SJSA1 (cell line): Measurements from ENCODE around the gene EVI2A. TPM values are rescaled to one million over a fixed set of nuclear protein-coding genes. Genes with fewer than 3 reads are reported as not detected.
"Not testable (repeated sequence)": the region's sequence is repeated elsewhere in the genome, so short reads cannot be mapped to it uniquely, and the experiment has no call there.

Source experiments
- DNase-seq, 2 experiments: peaks; one replicate each; pipeline ENCODE4 v3.0.0-alpha.2; 2015 to 2020; ENCODE audit warnings: low spot score in 2 of 2, low read depth in 1 of 2
- H3K27ac ChIP-seq: fragments of 250-450 bp; sonication (Bioruptor Pico); 2 replicates; pipeline ENCODE4 v1.5.1; 2020; ENCODE audit warnings: mild to moderate bottlenecking, moderate library complexity
- H3K27me3 ChIP-seq: fragments of 250-450 bp; sonication (Bioruptor Pico); replicated peaks from 2 replicates; pipeline ENCODE4 v1.5.1; 2020; ENCODE audit warnings: mild to moderate bottlenecking, moderate library complexity
- H3K36me3 ChIP-seq: fragments of 250-450 bp; sonication (Bioruptor Pico); 2 replicates; pipeline ENCODE4 v1.5.1; 2020; ENCODE audit warnings: mild to moderate bottlenecking
- H3K4me1 ChIP-seq: fragments of 250-450 bp; sonication (Bioruptor Pico); replicated peaks from 2 replicates; pipeline ENCODE4 v1.6.1; 2021; ENCODE audit warnings: mild to moderate bottlenecking
- H3K4me3 ChIP-seq: fragments of 250-450 bp; sonication (Bioruptor Pico); 2 replicates; pipeline ENCODE4 v1.5.1; 2020; ENCODE audit warnings: mild to moderate bottlenecking
- H3K9me3 ChIP-seq: fragments of 250-450 bp; sonication (Bioruptor Pico); replicated peaks from 2 replicates; pipeline ENCODE4 v1.5.1; 2020; ENCODE audit warnings: mild to moderate bottlenecking
- total RNA-seq: library from RNA; depleted of rRNA; stranded (reverse); fragments of >200 nt; shearing (Covaris generic); gene quantifications from 2 replicates; pipeline ENCODE4 v1.2.3, GENCODE V29; 2014

EVI2A gene
- total RNA-seq, 1 experiment from 2014 or later = 7.6 TPM

GRCh38 chr17:31308372-31309334 lies 12.8 kb downstream of the EVI2A start:
- no peaks in the 10 kb centered on the region for H3K9me3 ChIP-seq
- DNase-seq = no peak
- H3K27me3 ChIP-seq = no peaks in the 10 kb centered on the region
- no peak overlapping the region for H3K27ac ChIP-seq
- peaks cover 14% of the 10 kb centered on the region for H3K36me3 ChIP-seq
- no peak overlapping the region for H3K4me3 ChIP-seq
- H3K4me1 ChIP-seq = peaks cover 5% of the 10 kb centered on the region

DNA sequence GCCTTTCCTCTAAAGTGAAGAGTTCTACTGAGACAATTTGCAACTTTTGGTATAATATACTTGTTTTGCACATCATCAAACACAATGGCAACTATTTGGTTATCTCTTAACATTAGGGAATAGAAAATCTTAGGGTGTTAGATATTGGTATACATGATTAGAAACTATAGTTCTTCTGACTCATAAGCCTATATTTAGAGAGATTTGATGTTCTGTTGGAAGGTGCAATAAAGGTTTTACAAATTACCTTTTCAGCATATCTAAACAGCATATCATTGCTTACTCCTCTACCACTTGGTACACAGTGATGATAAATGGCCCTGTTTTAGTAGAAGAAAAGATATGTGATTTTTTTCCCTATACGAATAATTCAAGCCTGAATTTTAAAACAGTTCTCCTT lies 13.8 kb downstream of the EVI2A start:
- Histone ChIP-seq H3K27ac (no peak overlapping the region), H3K27me3 (no peaks in the 10 kb centered on the region), H3K4me1 (no peaks in the 10 kb centered on the region), H3K9me3 (no peaks in the 10 kb centered on the region), H3K36me3 (peaks cover 20% of the 10 kb centered on the region), H3K4me3 (no peak overlapping the region)
- DNase-seq = no peak

- Histone ChIP-seq H3K4me3 (no peak overlapping the region), H3K27me3 (no peaks in the 10 kb centered on the region), H3K36me3 (peaks cover 19% of the 10 kb centered on the region), H3K4me1 (no peaks in the 10 kb centered on the region), H3K27ac (no peak overlapping the region), H3K9me3 (no peaks in the 10 kb centered on the region)
- no peak for DNase-seq
Observed at GRCh38 chr17:31299624-31300023, 21.8 kb downstream of the EVI2A start.

DNA sequence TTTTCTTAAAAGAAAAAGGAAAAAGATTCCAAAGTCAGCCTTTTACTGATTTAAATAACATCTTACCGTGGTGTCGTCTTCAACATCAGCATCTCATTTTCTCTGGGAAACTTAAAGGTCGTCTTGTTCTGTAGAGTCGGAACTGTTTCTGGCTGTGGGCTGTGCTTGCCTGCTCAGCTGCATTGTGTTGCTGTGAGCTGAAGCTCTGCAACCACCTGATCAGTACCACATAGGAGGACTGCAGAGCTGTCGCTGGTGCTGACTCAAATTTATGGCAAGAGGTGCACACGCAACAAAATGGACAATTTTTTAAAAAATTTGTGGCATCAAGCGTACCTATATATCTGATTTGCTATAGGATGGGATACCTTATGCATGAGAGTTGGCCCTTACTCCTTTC lies 24.3 kb downstream of the EVI2A start, which contains the start of gene OMG:
Gene OMG (minus strand): TSS at position 150 of the 400 bp plus-strand sequence. CDS start 908 bp downstream, outside the sequence.
- Histone ChIP-seq H3K27me3 (no peaks in the 10 kb centered on the region), H3K4me1 (no peaks in the 10 kb centered on the region), H3K9me3 (no peaks in the 10 kb centered on the region), H3K4me3 (no peak within 1 kb of the TSS), H3K27ac (no peak within 1 kb of the TSS), H3K36me3 (peaks cover 14% of the 10 kb centered on the region; the same call in 1 of the 2 replicates)
- no peak for DNase-seq

- DNase-seq = no peak
- H3K27me3 ChIP-seq = no peaks in the 10 kb centered on the region
Observed at GRCh38 chr17:31296142-31296541, 25.3 kb downstream of the EVI2A start.

DNA sequence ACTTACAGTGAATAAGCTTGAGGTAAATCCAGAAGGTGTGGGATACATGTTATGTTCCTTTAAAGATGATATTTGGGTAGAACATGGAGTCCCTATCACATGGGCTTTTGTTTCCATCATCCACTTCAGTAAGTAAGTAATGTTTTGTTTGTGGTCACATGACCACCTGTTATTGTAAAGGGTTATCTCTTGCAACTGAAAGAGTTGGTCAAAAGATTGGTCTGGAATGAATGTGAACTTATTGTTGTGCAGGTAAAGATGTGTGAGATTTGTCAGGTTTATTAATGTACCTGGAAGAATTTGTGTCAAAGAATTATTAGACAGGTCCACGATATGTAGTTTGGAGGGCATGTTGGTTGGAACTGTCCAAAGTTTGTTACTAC lies 25.9 kb downstream of the EVI2A start:
- Histone ChIP-seq H3K27me3 (no peaks in the 10 kb centered on the region), H3K4me3 (no peak overlapping the region), H3K4me1 (peaks cover 5% of the 10 kb centered on the region; the same call in 1 of the 2 replicates), H3K27ac (no peak overlapping the region), H3K36me3 (peaks cover 22% of the 10 kb centered on the region), H3K9me3 (no peaks in the 10 kb centered on the region)
- no peak for DNase-seq

More at GRCh38 chr17:31296142-31296541, 25.3 kb downstream of the EVI2A start:
- Histone ChIP-seq H3K36me3 (peaks cover 22% of the 10 kb centered on the region), H3K4me1 (peaks cover 5% of the 10 kb centered on the region; the same call in 1 of the 2 replicates), H3K27ac (no peak overlapping the region), H3K9me3 (no peaks in the 10 kb centered on the region), H3K4me3 (no peak overlapping the region)

DNA sequence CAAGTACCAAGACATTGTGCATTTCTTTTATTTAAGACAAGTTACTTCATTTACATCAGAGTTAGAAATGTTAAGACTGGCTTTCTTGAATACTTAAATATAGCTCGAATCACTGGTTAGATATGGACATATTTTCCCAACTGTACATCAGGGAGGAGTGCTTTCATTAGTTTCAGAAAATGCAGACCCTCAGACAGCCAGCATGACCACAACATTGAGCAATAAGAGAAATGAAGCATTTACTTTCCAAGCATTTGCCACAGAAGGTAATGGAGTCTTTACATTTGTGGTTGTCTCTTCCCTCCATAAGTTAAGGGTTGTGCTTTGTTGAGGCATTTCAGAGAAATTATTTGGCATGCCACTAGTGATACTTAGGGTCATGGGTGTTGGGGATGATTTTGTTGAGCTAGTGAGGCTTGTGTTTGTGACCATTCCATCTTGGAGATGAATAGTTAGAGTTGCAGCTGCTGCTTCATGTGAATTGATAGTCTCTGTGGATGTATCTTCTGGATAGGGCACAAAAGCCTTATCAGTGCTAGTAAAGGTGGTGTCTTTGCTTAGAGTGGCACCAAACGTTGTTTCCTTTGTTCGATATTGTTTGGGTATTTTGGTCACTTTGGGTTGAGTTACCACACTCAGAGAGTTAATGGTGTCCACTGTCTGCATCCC lies 26.5 kb downstream of the EVI2A start:
- peaks cover 22% of the 10 kb centered on the region for H3K36me3 ChIP-seq
- no peak overlapping the region for H3K27ac ChIP-seq
- H3K9me3 ChIP-seq = no peaks in the 10 kb centered on the region
- H3K4me1 ChIP-seq = peaks cover 5% of the 10 kb centered on the region; the same call in 1 of the 2 replicates
- DNase-seq = no peak
- H3K27me3 ChIP-seq = no peaks in the 10 kb centered on the region
- no peak overlapping the region for H3K4me3 ChIP-seq

DNA sequence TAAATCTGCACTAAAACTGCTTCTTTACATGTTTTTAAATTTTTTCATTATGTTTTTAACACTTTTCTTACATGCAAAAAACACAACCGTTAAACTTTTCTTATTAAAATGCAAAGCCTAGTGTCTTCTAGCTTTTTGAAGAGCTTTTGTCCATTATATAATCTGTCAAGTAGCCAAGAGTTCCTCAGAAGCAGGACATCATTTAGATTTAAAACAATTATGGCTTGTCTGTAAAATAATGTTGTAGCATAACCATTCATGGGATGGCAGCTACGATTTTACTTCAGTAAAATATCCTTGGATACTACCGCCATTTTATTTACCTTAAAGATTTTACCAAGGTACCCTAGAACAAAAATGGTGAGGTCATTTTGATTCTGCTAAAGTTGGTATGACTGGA lies 27.2 kb downstream of the EVI2A start:
- no peak overlapping the region for H3K4me3 ChIP-seq
- peaks cover 5% of the 10 kb centered on the region; the same call in 1 of the 2 replicates for H3K4me1 ChIP-seq
- H3K27ac ChIP-seq = no peak overlapping the region
- H3K9me3 ChIP-seq = no peaks in the 10 kb centered on the region
- peaks cover 22% of the 10 kb centered on the region for H3K36me3 ChIP-seq
- no peak for DNase-seq
- no peaks in the 10 kb centered on the region for H3K27me3 ChIP-seq

DNA sequence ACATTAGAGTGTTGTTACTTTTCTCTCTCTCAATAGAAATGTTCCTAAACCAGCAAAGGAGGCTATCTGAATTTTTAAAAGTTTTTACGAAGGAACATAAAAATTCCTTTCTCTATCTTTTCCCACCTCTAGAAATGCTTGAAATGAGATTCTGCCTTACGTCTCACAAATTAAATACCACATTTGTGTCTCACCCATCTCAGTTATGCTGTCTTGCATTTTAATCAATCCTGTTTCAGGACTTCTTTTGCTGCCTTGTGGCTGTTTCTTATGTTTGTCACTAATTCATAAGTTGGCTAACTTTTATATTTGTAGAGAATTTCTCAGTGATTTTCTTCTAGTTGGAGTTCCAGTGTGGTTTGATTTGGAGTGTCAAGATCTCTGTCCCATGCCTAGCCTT lies 27.8 kb downstream of the EVI2A start:
- Histone ChIP-seq H3K4me3 (no peak overlapping the region), H3K9me3 (no peaks in the 10 kb centered on the region), H3K27me3 (no peaks in the 10 kb centered on the region), H3K27ac (no peak overlapping the region), H3K4me1 (peaks cover 5% of the 10 kb centered on the region; the same call in 1 of the 2 replicates), H3K36me3 (peaks cover 22% of the 10 kb centered on the region)
- no peak for DNase-seq

DNA sequence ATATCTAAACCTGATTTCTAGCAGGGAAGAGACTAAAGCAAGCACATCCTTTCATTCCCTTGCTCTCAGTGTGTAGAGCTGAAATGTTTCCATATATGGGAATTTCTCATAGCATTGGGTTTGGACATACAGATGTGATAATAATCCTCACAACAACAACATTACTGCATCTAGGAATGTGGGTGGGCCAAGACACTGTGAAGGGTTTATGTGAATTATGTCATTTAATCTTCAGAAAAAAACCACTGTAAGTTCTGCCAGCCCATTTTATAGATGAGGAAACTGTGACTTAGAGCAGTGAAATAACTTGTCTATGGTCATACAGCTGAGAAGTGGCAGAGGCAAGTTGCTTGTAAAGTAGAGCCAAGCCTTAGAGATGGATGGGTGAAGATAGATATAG lies 29.6 kb downstream of the EVI2A start:
- Histone ChIP-seq H3K9me3 (no peaks in the 10 kb centered on the region), H3K36me3 (peaks cover 23% of the 10 kb centered on the region), H3K27me3 (no peaks in the 10 kb centered on the region), H3K4me3 (no peak overlapping the region), H3K4me1 (peaks cover 5% of the 10 kb centered on the region; the same call in 1 of the 2 replicates), H3K27ac (no peak overlapping the region)
- no peak for DNase-seq

GRCh38 chr17:31289790-31290189 lies 31.6 kb downstream of the EVI2A start:
- H3K4me1 ChIP-seq = peaks cover 5% of the 10 kb centered on the region; the same call in 1 of the 2 replicates
- DNase-seq = no peak
- no peak overlapping the region for H3K4me3 ChIP-seq
- no peaks in the 10 kb centered on the region for H3K27me3 ChIP-seq
- no peaks in the 10 kb centered on the region for H3K9me3 ChIP-seq
- H3K27ac ChIP-seq = no peak overlapping the region
- peaks cover 18% of the 10 kb centered on the region for H3K36me3 ChIP-seq

- peaks cover 23% of the 10 kb centered on the region for H3K36me3 ChIP-seq
Observed at GRCh38 chr17:31287932-31288331, 33.5 kb downstream of the EVI2A start.

DNA sequence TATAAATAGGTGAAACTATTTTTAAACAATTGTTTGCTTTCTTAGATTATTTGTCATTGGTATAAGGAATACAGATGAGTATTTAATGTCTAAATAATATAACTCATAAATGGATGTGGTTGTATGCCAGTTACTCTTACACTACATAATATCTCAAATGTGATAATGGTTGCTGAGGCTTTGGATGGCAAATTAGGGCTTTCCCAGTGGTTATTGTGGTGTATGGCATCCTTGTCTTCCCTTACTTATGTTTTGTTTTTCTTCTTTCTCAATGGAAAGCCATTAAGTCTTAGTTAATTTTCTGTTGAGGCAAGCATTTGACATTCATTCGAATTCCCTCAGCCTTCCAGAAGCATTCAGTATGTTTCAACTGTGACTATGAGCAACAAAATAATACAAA lies 34.8 kb downstream of the EVI2A start:
- H3K27me3 ChIP-seq = no peaks in the 10 kb centered on the region
- H3K36me3 ChIP-seq = peaks cover 22% of the 10 kb centered on the region
- DNase-seq = no peak
- no peaks in the 10 kb centered on the region for H3K9me3 ChIP-seq
- no peak overlapping the region for H3K4me3 ChIP-seq
- no peak overlapping the region for H3K27ac ChIP-seq
- peaks cover 1% of the 10 kb centered on the region; the same call in 1 of the 2 replicates for H3K4me1 ChIP-seq

More at GRCh38 chr17:31287932-31288331, 33.5 kb downstream of the EVI2A start:
- not testable (repeated sequence) for H3K4me3 ChIP-seq, H3K9me3 ChIP-seq, H3K27me3 ChIP-seq, H3K27ac ChIP-seq, H3K4me1 ChIP-seq, DNase-seq

GRCh38 chr17:31283841-31284240 lies 37.6 kb downstream of the EVI2A start:
- Histone ChIP-seq H3K27me3 (no peaks in the 10 kb centered on the region), H3K27ac (no peak overlapping the region), H3K4me3 (no peak overlapping the region), H3K4me1 (no peaks in the 10 kb centered on the region; the same call in 1 of the 2 replicates), H3K9me3 (no peaks in the 10 kb centered on the region), H3K36me3 (peaks cover 27% of the 10 kb centered on the region)
- no peak for DNase-seq
